ENCODE data around the gene POU3F1. TPM values are rescaled to one million over a fixed set of nuclear protein-coding genes. Genes with fewer than 3 reads are reported as not detected.
A peak's percentile ranks its signal among the peaks of the same experiment; 100 is the strongest.

POU3F1 gene
- total and polyA plus RNA-seq, 12 donors: 0.05 to 6.9 (median 2.0) TPM

- no peak overlapping the region for H3K4me3 ChIP-seq
- TF ChIP-seq CTCF (IDR thresholded peaks at IDR 0.05) (peak; percentile 6 to 42 (median 38)), POLR2A (IDR thresholded peaks at IDR 0.05) (no peak)
- H3K27me3 ChIP-seq: no peaks in the 10 kb centered on the region
- 72 to 83% (median 77%) methylated on average over 9 to 10 of the region's 10 CpGs for WGBS, 4 donors
- H3K27ac ChIP-seq: no peak overlapping the region
- H3K36me3 ChIP-seq (replicated peaks in 1 of 2): no peaks in the 10 kb centered on the region
- H3K9me3 ChIP-seq (replicated peaks in 1 of 3): no peaks in the 10 kb centered on the region
- H3K4me1 ChIP-seq (replicated peaks in 1 of 2): no peaks in the 10 kb centered on the region
- DNase-seq: peak in 1 of 7 donors; percentile 18
- intact Hi-C loops (cut with DNase I): no loop called here
These were observed 25.0 kb upstream of the POU3F1 start for GRCh38 chr1:38071312-38072256.

GRCh38 chr1:38068980-38069340, 22.4 kb upstream of the POU3F1 start:
- intact Hi-C loops (cut with DNase I): no loop called here

GRCh38 chr1:38068220-38068979, 21.8 kb upstream of the POU3F1 start:
- 68 to 78% (median 73%) methylated on average over 10 to 14 of the region's 14 CpGs for WGBS, 4 donors
- H3K27ac ChIP-seq: no peak overlapping the region
- H3K27me3 ChIP-seq: no peaks in the 10 kb centered on the region
- H3K9me3 ChIP-seq (replicated peaks in 1 of 3): no peaks in the 10 kb centered on the region
- TF ChIP-seq POLR2A (IDR thresholded peaks at IDR 0.05): no peak
- H3K36me3 ChIP-seq (replicated peaks in 1 of 2): no peaks in the 10 kb centered on the region
- no peak for DNase-seq
- H3K4me1 ChIP-seq (replicated peaks in 1 of 2): no peaks in the 10 kb centered on the region
- intact Hi-C loops (cut with DNase I): no loop called here
- no peak overlapping the region for H3K4me3 ChIP-seq

More at GRCh38 chr1:38068980-38069340, 22.4 kb upstream of the POU3F1 start:
- Histone ChIP-seq H3K27ac (no peak overlapping the region), H3K36me3 (replicated peaks in 1 of 2) (no peaks in the 10 kb centered on the region), H3K4me1 (replicated peaks in 1 of 2) (no peaks in the 10 kb centered on the region), H3K27me3 (no peaks in the 10 kb centered on the region), H3K4me3 (no peak overlapping the region), H3K9me3 (replicated peaks in 1 of 3) (no peaks in the 10 kb centered on the region)
- DNase-seq: no peak
- WGBS, 4 donors: 83 to 98% (median 94%) methylated on average over 2 to 3 of the region's 3 CpGs
- TF ChIP-seq CTCF (IDR thresholded peaks at IDR 0.05): no peak
- no peak for TF ChIP-seq POLR2A (IDR thresholded peaks at IDR 0.05)

- 76 to 84% (median 77%) methylated on average over 6 to 11 of the region's 11 CpGs for WGBS, 4 donors
- no peak for DNase-seq
These were observed 17.8 kb upstream of the POU3F1 start for GRCh38 chr1:38064197-38064903.

More at GRCh38 chr1:38064197-38064903, 17.8 kb upstream of the POU3F1 start:
- intact Hi-C loops (cut with DNase I): no loop called here
- no peak overlapping the region for H3K27ac ChIP-seq
- H3K4me3 ChIP-seq: no peak overlapping the region
- no peaks in the 10 kb centered on the region for H3K27me3 ChIP-seq
- no peaks in the 10 kb centered on the region for H3K4me1 ChIP-seq (replicated peaks in 1 of 2)
- no peaks in the 10 kb centered on the region for H3K36me3 ChIP-seq (replicated peaks in 1 of 2)
- TF ChIP-seq POLR2A (IDR thresholded peaks at IDR 0.05) (no peak), CTCF (IDR thresholded peaks at IDR 0.05) (no peak)
- no peaks in the 10 kb centered on the region for H3K9me3 ChIP-seq (replicated peaks in 1 of 3)

Measured in adrenal gland (tissue), 12 donors.